Measurements from ENCODE around the gene GPSM1. TPM values are rescaled to one million over a fixed set of nuclear protein-coding genes. Genes with fewer than 3 reads are reported as not detected.

The GPSM1 gene
- total and polyA plus RNA-seq, 7 donors = 2.3 to 16.1 (median 5.0) TPM

GRCh38 chr9:136299541-136299940, 27.8 kb upstream of the GPSM1 start:
- intact Hi-C loops (cut with DNase I) = no loop called here
- Histone ChIP-seq H3K36me3 (no peaks in the 10 kb centered on the region), H3K9me3 (no peaks in the 10 kb centered on the region), H3K4me3 (no peak overlapping the region), H3K27ac (no peak overlapping the region), H3K4me1 (no peaks in the 10 kb centered on the region), H3K27me3 (peaks cover 4 to 47% (median 20%) of the 10 kb centered on the region in 3 donors)
- no peak for DNase-seq
- 40 to 58% methylated on average over 7 of the region's 7 CpGs for WGBS, 2 donors
- TF ChIP-seq CTCF (IDR thresholded peaks at IDR 0.05) = no peak
- TF ChIP-seq POLR2A (IDR thresholded peaks at IDR 0.05) = no peak
- no peak for TF ChIP-seq POLR2AphosphoS5 (IDR thresholded peaks at IDR 0.05)
- TF ChIP-seq EP300 (IDR thresholded peaks at IDR 0.05) = no peak

DNA sequence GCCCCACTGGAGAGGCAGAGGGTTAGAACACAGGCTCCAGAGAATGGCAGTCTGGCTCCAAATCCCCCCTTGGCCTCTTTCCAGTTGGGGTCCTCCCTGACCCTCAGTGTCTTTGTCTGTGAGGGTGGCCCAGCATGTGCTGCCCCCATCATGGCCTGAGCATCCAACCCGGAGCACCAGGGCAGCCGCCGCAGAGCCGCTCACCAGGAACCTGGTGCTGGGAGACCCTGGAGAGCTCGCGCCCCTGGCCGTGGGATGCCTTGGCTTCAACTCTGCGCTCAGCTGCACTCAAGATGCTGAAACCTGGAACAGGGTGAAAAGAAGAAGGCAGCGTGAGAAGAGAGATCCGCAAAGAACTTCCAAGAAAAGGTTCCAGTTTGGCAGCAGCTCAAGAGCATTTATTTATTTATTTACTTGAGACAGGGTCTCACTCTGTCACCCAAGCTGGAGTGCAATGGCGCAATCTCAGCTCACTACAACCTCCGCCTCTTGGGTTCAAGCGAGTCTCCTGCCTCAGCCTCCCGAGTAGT, 27.3 kb upstream of the GPSM1 start:
- Histone ChIP-seq H3K9me3 (no peaks in the 10 kb centered on the region), H3K27me3 (peaks cover 4 to 52% (median 20%) of the 10 kb centered on the region in 3 donors), H3K4me1 (no peaks in the 10 kb centered on the region), H3K4me3 (no peak overlapping the region), H3K27ac (no peak overlapping the region), H3K36me3 (no peaks in the 10 kb centered on the region)
- intact Hi-C loops (cut with DNase I) = no loop called here
- TF ChIP-seq POLR2A (IDR thresholded peaks at IDR 0.05) (no peak), POLR2AphosphoS5 (IDR thresholded peaks at IDR 0.05) (no peak)
- no peak for DNase-seq
- WGBS, 2 donors = 91 to 92% methylated on average over 14 of the region's 14 CpGs

DNA sequence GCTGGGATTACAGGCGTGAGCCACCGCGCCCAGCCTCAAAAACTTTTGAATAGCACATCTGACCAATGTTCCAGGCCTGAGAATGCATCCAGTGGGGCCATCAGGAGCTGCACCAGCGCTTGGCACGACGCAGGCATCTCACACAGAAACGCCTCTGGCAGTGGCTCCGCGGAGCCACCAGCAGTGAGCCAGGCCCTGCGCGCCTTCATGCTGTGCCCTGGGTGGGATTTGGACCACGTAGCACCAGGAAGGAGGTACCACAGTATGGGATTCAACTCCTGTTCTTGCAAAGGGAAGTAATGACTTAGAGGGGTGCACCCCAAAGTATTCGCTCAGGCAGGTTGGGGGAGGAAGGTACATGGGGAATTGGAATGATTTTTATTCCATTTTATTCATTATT, 26.5 kb upstream of the GPSM1 start:
- 91 to 93% methylated on average over 13 of the region's 13 CpGs for WGBS, 2 donors
- Histone ChIP-seq H3K4me1 (no peaks in the 10 kb centered on the region), H3K27me3 (peaks cover 3 to 53% (median 18%) of the 10 kb centered on the region in 3 donors), H3K27ac (no peak overlapping the region), H3K36me3 (no peaks in the 10 kb centered on the region), H3K4me3 (no peak overlapping the region), H3K9me3 (no peaks in the 10 kb centered on the region)
- DNase-seq = no peak
- no peak for TF ChIP-seq POLR2AphosphoS5 (IDR thresholded peaks at IDR 0.05)
- TF ChIP-seq CTCF (IDR thresholded peaks at IDR 0.05) = no peak
- no peak for TF ChIP-seq EP300 (IDR thresholded peaks at IDR 0.05)
- TF ChIP-seq POLR2A (IDR thresholded peaks at IDR 0.05) = no peak
- intact Hi-C loops (cut with DNase I) = no loop called here

- Histone ChIP-seq H3K4me3 (no peak overlapping the region), H3K9me3 (no peaks in the 10 kb centered on the region), H3K27ac (no peak overlapping the region), H3K27me3 (peaks cover 0 to 49% (median 6%) of the 10 kb centered on the region in 3 donors), H3K4me1 (no peaks in the 10 kb centered on the region), H3K36me3 (no peaks in the 10 kb centered on the region)
- intact Hi-C loops (cut with DNase I) = no loop called here
- no peak for TF ChIP-seq POLR2AphosphoS5 (IDR thresholded peaks at IDR 0.05)
- no peak for TF ChIP-seq CTCF (IDR thresholded peaks at IDR 0.05)
- no peak for TF ChIP-seq POLR2A (IDR thresholded peaks at IDR 0.05)
- no peak for TF ChIP-seq EP300 (IDR thresholded peaks at IDR 0.05)
- no peak for DNase-seq
- WGBS, 2 donors = 89 to 92% methylated on average over 12 of the region's 12 CpGs
Observed at GRCh38 chr9:136302527-136302926, 24.8 kb upstream of the GPSM1 start.

- Histone ChIP-seq H3K36me3 (no peaks in the 10 kb centered on the region), H3K27me3 (peaks cover 0 to 47% (median 6%) of the 10 kb centered on the region in 3 donors), H3K4me1 (no peaks in the 10 kb centered on the region), H3K27ac (no peak overlapping the region), H3K4me3 (no peak overlapping the region), H3K9me3 (no peaks in the 10 kb centered on the region)
- intact Hi-C loops (cut with DNase I) = no loop called here
- DNase-seq = no peak
- TF ChIP-seq EP300 (IDR thresholded peaks at IDR 0.05) (no peak), POLR2A (IDR thresholded peaks at IDR 0.05) (no peak), POLR2AphosphoS5 (IDR thresholded peaks at IDR 0.05) (no peak), CTCF (IDR thresholded peaks at IDR 0.05) (no peak)
- WGBS, 2 donors = 56 to 83% methylated on average over 34 of the region's 34 CpGs
Observed at GRCh38 chr9:136303066-136303824, 24.1 kb upstream of the GPSM1 start.

Data from sigmoid colon (tissue), 7 donors.